Choroid plexus epithelial cell (primary cell): ENCODE data around the gene CCDC154.

Experiments used
- DNase-seq: peaks from one replicate; pipeline ENCODE4 v3.0.0-alpha.2; 2010; ENCODE audit warnings: low read depth
- H3K4me3 ChIP-seq: 2 replicates; pipeline ENCODE4 v1.5.1; 2011; ENCODE audit warnings: low read depth, mild to moderate bottlenecking, control low read depth, low read length, moderate library complexity
- TF ChIP-seq, protein P1 (sequence below): conservative IDR thresholded peaks from 2 replicates; pipeline ENCODE4 v1.5.1; 2011; ENCODE audit warnings: low read depth, mild to moderate bottlenecking, control low read depth, inconsistent platforms, low read length, moderate library complexity

Gene CCDC154

DNA sequence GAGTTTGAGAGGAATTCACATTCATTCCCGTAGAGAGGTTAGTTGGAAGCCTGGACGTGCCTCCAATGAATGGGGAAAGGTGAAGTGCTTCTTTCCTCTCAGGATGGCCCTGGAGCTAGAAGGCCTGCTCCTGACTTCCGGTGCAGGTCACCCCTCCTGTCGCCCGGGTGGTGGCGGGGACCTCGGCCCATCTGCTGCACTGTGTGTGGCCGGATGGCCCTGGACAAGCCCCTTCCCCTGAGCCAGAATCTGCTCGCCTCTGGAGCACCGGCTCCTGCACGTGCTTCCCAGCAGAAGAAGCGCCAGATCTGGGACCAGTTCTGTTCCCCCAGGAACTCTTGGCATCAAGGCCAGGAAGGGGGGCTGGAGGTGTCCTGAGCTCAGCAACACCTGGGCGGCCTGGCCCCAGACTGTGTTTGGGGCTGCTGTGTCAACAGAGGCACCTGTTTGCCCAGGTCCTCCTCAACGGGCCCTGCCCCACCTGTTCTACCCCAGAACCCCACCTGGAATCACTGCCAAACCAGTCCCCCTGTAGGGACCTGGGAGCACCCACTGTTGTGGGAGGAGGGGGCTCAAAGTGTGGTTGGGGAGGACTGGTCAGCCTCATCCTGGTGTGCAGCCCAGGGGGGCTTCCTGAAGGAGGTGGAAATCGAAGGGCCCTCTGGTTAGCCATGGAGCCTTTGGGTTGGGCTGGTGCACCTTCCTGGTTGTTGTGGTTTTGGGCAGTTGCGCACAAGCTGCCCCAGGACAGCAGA, 18.6 kb downstream of the CCDC154 start:
- no peak overlapping the region for H3K4me3 ChIP-seq
- TF ChIP-seq, protein P1, sequence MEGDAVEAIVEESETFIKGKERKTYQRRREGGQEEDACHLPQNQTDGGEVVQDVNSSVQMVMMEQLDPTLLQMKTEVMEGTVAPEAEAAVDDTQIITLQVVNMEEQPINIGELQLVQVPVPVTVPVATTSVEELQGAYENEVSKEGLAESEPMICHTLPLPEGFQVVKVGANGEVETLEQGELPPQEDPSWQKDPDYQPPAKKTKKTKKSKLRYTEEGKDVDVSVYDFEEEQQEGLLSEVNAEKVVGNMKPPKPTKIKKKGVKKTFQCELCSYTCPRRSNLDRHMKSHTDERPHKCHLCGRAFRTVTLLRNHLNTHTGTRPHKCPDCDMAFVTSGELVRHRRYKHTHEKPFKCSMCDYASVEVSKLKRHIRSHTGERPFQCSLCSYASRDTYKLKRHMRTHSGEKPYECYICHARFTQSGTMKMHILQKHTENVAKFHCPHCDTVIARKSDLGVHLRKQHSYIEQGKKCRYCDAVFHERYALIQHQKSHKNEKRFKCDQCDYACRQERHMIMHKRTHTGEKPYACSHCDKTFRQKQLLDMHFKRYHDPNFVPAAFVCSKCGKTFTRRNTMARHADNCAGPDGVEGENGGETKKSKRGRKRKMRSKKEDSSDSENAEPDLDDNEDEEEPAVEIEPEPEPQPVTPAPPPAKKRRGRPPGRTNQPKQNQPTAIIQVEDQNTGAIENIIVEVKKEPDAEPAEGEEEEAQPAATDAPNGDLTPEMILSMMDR = no peak

DNA sequence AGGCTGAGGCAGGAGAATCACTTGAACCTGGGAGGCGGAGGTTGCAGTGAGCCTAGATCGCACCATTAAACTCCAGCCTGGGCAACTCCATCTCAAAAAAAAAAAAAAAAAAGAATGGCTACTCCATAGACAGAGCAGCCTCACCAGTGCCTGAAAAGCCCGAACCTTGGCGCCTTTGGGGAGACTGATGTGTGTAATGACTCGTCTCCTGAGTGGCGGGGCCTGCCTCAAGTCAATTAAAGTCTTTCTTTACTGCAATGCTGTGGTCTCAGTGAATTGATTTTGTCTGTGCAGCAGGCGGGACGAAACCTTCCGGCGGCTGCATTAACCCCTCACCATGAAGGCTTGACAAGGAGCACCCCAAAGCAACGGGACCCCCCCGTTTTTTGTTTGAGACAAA, 20.3 kb downstream of the CCDC154 start:
- TF ChIP-seq, protein P1 = no peak
- H3K4me3 ChIP-seq = no peak overlapping the region
- DNase-seq = no peak

More for the DNA sequence above, 18.6 kb downstream of the CCDC154 start:
- DNase-seq = no peak

DNA sequence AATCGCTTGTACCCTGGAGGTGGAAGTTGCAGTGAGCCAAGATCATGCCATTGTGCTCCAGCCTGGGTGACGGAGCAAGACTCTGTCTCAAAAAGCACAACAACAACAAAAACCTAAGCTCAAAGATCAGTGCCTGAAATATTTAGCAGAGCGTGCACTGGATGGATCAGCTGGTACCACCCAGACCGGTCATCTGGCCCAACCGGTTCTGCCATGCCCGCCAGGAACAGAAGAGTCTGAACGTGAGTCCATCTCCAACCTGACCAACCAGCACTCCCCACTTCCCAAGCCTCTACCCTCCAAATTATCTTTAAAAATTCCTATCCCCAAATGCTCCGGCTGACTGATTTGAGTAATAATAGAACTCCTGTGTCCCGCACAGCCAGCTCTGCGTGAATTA, 22.3 kb downstream of the CCDC154 start:
- TF ChIP-seq, protein P1 = no peak
- no peak overlapping the region for H3K4me3 ChIP-seq
- DNase-seq = no peak

DNA sequence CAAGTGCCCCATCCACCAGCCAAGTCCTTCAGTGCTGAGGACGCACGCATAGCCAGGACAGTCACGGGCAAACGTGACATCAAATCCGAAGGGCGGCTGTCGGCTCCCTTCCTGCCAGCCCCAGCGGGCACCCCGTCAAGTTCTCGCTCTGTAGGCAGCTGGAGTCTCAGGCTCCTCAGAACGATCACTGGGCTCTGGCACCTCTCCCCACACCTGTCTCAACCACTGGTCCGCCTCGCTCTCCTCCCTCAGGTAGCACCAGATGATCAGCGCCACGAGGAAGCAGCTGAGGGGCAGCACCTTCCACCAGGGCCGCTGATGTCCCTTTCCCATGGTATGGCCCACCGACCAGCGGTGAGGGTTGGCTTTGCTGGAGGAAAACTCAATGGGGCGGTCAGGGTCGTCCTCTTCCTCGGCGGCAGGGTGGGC, 24.2 kb downstream of the CCDC154 start:
- peak overlapping the region; percentile 96 for H3K4me3 ChIP-seq
- no peak for DNase-seq
- TF ChIP-seq, protein P1 = no peak

DNA sequence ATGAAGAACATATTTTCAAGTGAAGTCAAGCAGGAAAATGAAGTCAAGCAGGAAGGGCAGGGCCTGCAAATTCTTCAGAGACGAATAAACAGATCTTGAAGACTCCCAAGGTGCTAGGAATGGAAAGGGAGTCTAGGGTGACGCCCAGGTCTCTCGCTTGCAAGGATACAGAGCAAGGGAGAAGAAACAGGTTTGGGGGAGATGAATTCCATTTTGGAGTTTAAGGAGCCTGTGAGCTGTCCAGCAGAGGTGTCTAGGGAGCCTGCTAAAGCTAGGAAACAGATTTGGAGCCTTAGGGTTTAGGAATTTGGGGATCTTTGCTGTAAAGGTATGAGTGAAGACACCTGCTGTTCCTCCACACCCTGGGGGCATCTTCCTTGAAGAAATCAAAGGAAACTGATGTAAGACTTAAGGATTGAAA, 27.8 kb downstream of the CCDC154 start:
- DNase-seq = no peak
- H3K4me3 ChIP-seq = no peak overlapping the region
- TF ChIP-seq, protein P1 = no peak

DNA sequence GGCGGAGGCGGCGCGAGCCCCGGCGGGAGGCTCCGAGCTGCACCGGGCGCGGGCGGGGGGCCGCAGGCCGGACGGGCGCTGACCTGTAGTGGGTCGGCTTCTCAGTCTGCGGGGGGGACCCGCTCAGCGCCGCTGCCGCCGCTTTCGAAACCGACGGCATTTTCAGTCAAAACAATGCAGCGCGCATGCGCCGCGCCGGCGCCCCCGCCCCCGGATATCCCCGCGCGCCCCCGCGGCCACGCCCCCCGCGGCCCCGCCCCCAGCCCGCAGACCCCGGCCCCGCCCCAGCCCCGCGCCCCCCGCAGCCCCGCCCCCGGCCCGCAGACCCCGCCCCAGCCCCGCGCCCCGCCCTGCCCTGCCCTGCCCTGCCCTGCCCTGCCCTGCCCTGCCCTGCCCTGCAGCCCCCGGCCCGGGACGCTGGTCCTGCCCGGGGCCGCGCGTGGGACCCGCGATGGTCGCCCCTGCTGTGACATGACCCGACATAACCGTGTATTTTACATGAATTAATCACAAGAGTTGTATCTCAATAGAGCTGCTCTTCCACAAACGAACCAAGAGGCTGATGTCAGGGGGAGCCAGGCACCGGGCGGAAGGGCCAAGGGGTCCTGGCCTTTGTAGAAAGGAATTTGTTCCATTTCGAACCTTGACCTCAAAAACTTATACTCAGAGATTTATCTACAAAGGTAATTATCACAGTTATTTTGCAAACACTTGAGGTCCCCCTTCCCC, 29.7 kb downstream of the CCDC154 start, which contains the start of gene UNKL:
TSS of gene UNKL (minus strand) at position 173 of the 729 bp plus-strand sequence. CDS start at position 160, 13 bp downstream.
- DNase-seq = peak; percentile 59
- H3K4me3 ChIP-seq = peak within 1 kb of the TSS; percentile 83
- TF ChIP-seq, protein P1 = no peak
